Stimulated activated memory B cell treated with anti-CD40 and anti-IgM and Interleukin-4, amounts not matched to agents 10 μg/mL and 1 μg/mL and 100 μg/mL, for 72 hours (primary cell): ENCODE measurements around the gene PTGES2.

Experiments used
- ATAC-seq: fragments of 150-1000 bp; cut with Tn5 transposase; 2 replicates; pipeline ENCODE4 v1.10.0; 2021
- H3K27ac Mint-ChIP-seq: one replicate; pipeline ENCODE4 v1.8.0; 2022; ENCODE audit warnings: mild to moderate bottlenecking, mixed read lengths
- H3K27me3 Mint-ChIP-seq: one replicate; pipeline ENCODE4 v1.8.0; 2022; ENCODE audit warnings: mixed read lengths
- H3K36me3 Mint-ChIP-seq: one replicate; pipeline ENCODE4 v1.8.0; 2022; ENCODE audit warnings: mixed read lengths
- H3K4me1 Mint-ChIP-seq: one replicate; pipeline ENCODE4 v1.8.0; 2022; ENCODE audit warnings: mixed read lengths
- H3K4me3 Mint-ChIP-seq: one replicate; pipeline ENCODE4 v1.8.0; 2022; ENCODE audit warnings: mild to moderate bottlenecking, moderate library complexity, mixed read lengths
- H3K9me3 Mint-ChIP-seq: one replicate; pipeline ENCODE4 v1.8.0; 2022; ENCODE audit warnings: mixed read lengths

Gene PTGES2

DNA sequence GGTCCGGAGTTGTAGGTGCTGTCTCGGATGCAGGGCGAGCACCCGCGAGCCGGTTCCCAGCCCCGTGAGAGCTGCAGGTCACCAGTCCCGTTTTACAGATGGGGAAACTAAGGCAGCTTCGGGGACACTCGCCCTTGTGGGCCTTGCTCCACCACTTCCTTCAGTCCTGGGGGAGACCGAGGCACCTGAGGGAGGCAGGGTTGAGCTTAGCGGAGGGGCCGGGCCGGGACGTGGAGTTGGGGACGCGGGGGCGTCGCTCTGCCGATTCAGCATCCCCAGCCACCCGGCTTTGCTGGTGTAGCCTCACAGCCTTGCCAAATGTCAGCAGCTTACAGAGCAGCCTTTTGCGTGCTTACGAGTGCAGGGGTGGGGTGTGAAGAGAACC is 33.1 kb upstream of the PTGES2 start:
- Mint-ChIP-seq H3K27ac (peak overlapping the region; percentile 85), H3K4me1 (peaks cover 28% of the 10 kb centered on the region), H3K9me3 (no peaks in the 10 kb centered on the region), H3K27me3 (no peaks in the 10 kb centered on the region), H3K36me3 (peaks cover 15% of the 10 kb centered on the region), H3K4me3 (peak overlapping the region; percentile 81)
- peak; percentile 48 for ATAC-seq

DNA sequence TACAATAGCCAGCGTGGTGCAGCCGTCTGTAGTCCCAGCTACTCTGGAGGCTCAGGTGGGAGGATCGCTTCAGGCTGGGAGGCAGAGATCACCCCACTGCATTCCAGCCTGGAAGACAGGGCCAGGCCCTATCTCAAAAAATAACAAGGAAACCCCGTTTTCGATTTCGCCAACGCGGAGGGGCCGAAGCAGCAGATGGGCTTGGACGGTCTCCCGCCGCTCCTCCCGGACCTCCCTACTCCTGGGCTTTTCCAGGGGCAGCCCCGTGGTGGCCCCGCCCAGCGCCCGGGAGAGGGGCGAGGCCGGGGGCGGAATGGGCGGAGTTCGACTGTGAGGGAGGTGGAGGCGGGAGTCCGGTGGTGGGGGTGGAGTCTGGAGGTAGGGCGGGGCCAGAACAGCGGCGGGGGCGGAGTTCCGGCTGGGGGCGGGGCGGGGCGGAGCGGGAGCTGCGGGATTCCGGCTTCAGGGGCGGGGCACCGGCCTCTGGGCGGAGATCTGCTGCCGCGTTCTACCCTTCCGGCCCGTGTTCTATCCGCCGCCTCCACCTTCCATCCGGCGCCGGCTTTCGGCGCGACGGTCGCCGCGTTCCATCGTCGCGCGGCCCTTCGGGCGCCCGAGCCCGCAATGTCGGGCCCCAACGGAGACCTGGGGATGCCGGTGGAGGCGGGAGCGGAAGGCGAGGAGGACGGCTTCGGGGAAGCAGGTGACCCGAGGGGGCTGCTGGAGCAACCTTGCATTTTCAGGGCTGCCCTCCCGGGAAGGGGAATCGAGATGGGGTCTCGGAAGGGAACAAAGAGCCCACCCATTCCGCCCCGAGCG is 32.5 kb upstream of the PTGES2 start, which contains the start of gene BBLN:
BBLN (plus strand) TSS at position 482 of the 819 bp plus-strand sequence; CDS start at position 625, 143 bp downstream.
- no peaks in the 10 kb centered on the region for H3K9me3 Mint-ChIP-seq
- ATAC-seq = peak; percentile 93
- H3K27ac Mint-ChIP-seq = peak within 1 kb of the TSS; percentile 85
- no peaks in the 10 kb centered on the region for H3K27me3 Mint-ChIP-seq
- H3K36me3 Mint-ChIP-seq = peaks cover 15% of the 10 kb centered on the region
- H3K4me1 Mint-ChIP-seq = peaks cover 28% of the 10 kb centered on the region
- H3K4me3 Mint-ChIP-seq = peak within 1 kb of the TSS; percentile 81

DNA sequence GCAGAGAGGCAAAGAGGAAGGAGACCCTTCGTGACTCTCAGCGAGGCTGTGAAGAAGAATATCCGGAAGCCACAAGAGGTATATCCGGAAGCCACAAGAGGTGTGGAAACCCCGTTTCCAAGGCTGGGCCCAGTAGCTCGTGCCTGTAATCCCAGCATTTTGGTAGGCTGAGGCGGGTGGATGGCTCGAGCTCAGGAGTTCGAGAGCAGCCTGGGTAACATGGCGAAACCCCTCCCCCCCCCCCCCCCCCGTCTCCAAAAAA is 31.9 kb upstream of the PTGES2 start:
- Mint-ChIP-seq H3K27me3 (no peaks in the 10 kb centered on the region), H3K4me1 (peaks cover 28% of the 10 kb centered on the region), H3K27ac (peak overlapping the region; percentile 85), H3K4me3 (peak overlapping the region; percentile 81), H3K9me3 (no peaks in the 10 kb centered on the region), H3K36me3 (peaks cover 12% of the 10 kb centered on the region)
- peak; percentile 1 for ATAC-seq

DNA sequence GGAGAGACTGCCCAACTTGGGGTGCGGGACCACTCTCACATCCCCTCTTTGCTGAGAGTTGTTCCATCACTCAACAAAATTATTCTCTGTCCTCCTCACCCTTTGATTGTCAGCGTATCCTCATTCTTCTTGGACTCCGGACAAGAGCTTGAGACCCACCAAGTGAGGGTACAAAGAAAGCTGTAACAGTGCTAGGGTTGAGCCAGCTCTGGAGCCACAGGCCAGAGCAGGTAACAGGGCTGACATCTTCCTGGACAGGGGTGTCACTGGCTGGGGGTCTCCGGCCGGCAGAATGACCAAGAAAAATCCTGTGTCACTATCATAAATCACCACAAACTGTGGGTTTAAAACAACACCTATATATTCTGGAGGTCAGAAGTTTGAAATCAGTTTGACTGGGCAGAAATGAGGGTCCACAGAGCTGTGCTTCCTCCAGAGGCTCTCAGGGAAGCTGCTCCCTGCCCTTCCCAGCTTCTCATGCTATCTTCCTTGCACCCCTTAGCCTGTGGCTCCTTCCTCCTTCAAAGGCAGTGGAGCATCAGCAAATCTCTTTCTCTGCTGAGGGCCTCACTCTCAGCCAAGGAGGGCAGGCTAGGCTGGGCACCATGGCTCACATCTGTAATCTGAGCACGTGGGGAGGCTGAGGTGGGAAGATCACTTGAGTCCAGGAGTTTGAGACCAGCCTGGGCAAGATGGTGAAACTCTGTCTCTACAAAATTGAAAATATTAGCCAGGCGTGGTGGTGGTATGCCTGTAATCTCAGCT is 28.4 kb upstream of the PTGES2 start:
- Mint-ChIP-seq H3K9me3 (no peaks in the 10 kb centered on the region), H3K4me1 (peaks cover 12% of the 10 kb centered on the region), H3K27me3 (peaks cover 6% of the 10 kb centered on the region), H3K27ac (no peak overlapping the region), H3K36me3 (no peaks in the 10 kb centered on the region), H3K4me3 (no peak overlapping the region)
- ATAC-seq = no peak

DNA sequence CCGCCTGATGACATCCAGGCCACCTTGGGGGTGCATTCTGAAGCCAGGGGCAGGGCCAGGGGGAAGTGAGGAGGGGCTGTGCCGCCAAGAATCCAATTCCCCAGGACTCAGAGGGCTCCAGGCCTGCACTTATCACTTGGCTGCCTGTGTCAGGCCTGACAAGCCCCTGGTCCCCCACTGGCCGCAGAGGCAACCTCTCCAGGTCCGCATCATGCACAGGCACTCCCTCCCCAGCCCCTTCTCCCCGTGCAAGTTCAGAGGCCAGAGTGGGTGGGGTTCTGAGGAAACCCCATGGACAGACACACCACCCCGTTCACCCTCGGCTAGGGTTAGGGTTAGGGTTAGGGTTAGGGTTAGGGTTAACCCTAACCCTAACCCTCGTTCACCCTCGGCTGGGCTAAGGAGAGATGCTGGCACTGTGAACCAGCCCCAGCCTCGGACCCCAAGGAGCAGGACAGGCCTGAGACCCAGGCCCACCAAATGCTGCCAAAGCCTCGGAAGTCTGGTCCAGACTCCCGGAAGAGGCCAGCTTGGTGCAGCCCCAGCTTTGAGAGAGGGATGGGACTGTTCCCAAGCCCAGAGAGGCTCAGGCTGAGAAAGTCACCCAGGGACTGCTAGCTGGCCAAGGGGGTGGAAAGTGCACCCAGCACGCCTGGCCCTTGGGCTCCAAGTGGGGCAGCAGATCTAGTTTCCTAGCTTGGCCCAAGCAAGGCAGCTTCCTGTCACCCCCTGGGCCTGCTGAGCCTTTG is 26.6 kb upstream of the PTGES2 start:
- no peak for ATAC-seq
- no peak overlapping the region for H3K27ac Mint-ChIP-seq
- H3K4me1 Mint-ChIP-seq = peaks cover 6% of the 10 kb centered on the region
- no peaks in the 10 kb centered on the region for H3K36me3 Mint-ChIP-seq
- peaks cover 12% of the 10 kb centered on the region for H3K27me3 Mint-ChIP-seq
- H3K4me3 Mint-ChIP-seq = no peak overlapping the region
- no peaks in the 10 kb centered on the region for H3K9me3 Mint-ChIP-seq

DNA sequence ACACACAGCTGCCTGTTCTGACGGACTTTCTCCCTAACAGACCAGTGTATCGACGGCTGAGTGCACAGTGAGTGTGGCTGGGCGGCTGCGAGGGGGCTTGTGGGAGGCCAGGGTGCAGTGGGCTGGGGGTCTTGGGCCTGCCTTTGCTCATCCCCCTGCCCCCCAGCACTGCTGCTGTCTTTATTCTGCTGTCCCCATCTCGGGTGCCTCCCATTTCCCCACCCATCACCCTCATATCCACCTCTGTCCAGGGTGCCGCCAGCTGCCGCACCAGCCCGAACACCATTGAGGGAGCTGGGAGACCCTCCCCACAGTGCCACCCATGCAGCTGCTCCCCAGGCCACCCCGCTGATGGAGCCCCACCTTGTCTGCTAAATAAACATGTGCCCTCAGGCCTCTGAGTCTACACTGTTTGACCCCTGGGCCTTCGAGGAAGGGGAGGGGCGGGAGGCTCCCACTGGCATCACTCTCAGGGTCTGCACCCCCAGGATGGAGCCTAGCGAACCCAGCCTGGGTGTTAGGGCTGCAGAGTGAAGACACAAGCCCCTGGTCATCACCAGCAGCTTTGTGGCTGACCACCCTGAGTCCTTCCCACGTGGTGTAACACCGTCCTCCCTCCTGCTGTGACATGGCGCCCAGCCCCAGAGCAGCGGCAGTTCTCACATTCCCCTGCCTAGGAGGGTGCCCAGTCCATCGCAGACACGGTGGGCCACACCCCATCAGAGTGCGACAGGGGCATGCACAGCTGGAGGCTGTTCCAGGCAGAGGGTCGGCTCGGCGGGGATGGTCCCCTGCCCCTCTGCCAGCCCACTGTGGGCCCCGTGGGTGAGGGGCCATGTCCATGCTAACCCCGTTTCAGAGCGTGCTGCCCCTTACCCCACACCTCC is 25.8 kb upstream of the PTGES2 start:
- no peak overlapping the region for H3K27ac Mint-ChIP-seq
- H3K36me3 Mint-ChIP-seq = no peaks in the 10 kb centered on the region
- H3K9me3 Mint-ChIP-seq = no peaks in the 10 kb centered on the region
- no peak overlapping the region for H3K4me3 Mint-ChIP-seq
- H3K4me1 Mint-ChIP-seq = peaks cover 5% of the 10 kb centered on the region
- peaks cover 12% of the 10 kb centered on the region for H3K27me3 Mint-ChIP-seq
- no peak for ATAC-seq

DNA sequence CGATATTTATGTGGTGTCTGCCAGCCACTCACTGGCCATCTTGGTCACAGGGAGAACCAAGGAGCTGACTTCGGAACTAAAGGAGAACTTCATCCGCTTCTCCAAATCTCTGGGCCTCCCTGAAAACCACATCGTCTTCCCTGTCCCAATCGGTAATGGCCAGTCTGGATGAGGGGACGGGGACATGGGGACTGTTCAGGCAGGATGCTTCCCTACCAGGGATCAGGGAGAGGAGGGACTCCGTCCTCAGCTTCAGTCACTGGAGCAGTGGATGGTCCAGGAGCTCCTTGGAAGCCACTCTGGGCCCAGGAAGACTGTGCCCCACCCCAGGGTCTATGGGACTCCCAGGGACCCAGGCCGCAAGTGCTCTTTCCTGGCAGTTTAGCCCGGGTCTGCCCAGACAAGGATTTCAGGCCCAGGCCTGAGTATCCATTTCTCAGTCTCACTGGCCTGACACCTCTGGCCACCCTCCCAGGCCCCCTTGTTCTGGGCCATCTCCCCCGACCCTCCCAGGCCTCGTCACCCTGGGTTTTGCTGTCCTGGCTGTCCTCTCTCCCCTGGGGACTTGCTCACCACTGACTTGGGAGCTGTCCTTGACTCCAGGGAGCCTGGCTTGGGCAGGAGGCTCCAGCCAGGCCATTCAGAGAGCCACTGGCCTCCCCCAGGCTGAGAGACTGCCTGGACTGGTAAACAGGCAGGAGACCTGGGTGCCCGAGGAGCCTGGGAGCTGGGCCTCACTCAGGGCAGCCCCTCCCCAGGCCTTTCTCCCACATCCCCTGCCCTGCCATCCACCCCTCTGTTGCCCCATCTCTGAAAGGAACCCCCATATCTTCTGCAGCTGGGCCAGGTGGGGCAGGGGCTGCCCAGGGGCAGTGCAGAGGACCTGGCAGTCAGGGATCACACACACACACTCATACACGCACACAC is 24.9 kb upstream of the PTGES2 start:
- Mint-ChIP-seq H3K4me3 (no peak overlapping the region), H3K4me1 (peaks cover 5% of the 10 kb centered on the region), H3K27me3 (peaks cover 12% of the 10 kb centered on the region), H3K9me3 (no peaks in the 10 kb centered on the region), H3K27ac (no peak overlapping the region), H3K36me3 (no peaks in the 10 kb centered on the region)
- no peak for ATAC-seq

DNA sequence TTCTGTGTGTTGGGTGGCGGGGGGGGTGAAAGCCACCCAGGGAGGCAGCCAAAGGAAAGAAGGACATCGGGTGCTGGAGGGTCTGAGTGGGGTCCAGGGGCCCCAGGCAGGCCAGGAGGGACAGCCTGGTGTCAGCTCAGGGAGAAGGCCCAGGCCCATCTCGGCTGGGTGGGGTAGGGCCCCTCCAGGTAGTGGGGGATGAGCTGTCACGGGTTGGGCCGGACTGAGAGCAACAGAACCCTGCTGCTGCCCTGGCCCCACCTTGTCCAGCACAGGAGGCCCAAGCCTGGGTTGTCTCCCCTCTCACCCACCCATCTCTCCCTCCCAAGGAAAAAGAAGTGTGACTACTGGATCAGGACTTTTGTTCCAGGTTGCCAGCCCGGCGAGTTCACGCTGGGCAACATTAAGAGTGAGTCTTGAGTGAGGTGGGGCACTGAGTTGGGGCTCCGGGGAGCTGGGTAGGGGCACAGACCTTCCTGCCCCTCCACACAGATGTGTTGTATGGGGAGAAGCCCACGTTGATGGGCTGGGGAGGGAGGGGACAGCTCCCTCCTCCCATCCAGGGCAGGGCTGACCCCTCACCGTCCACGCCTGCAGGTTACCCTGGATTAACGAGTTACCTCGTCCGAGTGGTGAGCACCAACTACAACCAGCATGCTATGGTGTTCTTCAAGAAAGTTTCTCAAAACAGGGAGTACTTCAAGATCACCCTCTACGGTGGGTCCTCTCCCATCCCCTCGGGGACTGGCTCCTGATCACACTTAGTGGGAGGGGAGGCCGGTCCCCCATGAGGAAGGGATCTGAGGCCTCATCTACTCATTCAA is 24.0 kb upstream of the PTGES2 start:
- peaks cover 5% of the 10 kb centered on the region for H3K4me1 Mint-ChIP-seq
- ATAC-seq = no peak
- H3K27ac Mint-ChIP-seq = no peak overlapping the region
- no peaks in the 10 kb centered on the region for H3K9me3 Mint-ChIP-seq
- no peaks in the 10 kb centered on the region for H3K36me3 Mint-ChIP-seq
- no peak overlapping the region for H3K4me3 Mint-ChIP-seq
- peaks cover 12% of the 10 kb centered on the region for H3K27me3 Mint-ChIP-seq

DNA sequence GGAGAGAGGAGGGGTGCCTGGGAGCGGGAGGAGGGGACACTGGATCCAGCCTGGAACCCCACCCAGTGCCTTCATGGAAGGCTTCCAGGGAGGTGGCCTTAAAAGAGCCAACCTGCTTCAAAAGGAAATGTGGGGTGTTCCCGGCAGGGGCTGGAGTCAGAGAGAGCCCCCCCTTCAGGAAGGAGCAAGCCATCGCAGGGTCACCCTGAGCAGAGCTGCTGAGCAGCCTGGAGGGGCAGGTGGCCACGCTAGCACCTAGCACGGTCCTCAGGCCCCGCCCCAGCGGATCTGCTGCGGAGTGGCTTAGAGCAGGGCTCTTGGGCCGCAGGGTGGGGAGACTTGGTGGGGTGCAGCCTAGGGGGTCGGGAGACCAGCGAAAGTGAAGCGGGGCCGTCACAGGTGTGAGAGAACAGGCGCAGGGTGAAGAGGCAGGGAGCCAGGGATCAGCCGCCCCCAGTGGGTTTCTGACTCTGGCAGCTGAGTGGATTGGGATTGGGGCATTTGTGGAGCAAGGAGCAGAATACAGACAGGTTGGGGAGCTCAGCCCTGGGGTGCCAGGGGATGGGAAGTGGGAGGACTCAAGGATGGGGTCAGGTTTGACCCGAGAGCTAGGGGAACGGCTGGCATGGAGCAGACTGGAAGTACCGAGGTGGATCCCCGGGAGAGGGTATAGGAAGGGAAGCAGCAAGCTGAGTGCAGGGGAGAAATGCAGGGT is 23.2 kb upstream of the PTGES2 start:
- Mint-ChIP-seq H3K9me3 (no peaks in the 10 kb centered on the region), H3K36me3 (no peaks in the 10 kb centered on the region), H3K27ac (peak overlapping the region; percentile 4), H3K4me1 (peaks cover 5% of the 10 kb centered on the region), H3K27me3 (peaks cover 12% of the 10 kb centered on the region), H3K4me3 (no peak overlapping the region)
- ATAC-seq = peak; percentile 15

DNA sequence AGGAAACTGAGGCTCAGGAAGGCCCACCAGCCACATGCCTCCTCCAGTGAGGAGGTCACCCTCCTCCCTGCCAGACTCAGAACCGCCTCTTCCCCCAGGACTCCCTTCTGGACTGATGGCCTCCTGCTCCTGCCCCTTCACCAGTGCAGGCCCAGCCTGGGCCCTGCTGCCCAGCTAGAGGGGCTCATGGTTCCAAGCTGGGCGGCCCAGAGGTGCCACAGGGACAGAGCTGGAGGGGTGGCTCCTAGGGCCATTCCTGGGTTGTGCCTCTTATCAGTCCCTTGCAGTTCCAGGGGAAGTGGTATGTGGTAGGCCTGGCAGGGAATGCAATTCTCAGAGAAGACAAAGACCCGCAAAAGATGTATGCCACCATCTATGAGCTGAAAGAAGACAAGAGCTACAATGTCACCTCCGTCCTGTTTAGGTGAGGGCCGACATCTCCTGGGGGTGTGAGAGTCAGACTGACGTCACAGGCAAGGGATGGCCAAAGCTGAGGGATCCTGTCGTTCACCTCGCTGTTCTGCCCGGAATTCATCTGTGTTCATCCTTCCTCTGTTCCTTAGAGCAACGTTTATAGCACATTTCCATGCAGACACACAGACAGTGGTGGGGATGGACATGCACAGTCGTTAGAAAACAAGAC is 22.5 kb upstream of the PTGES2 start:
- ATAC-seq = no peak
- Mint-ChIP-seq H3K4me1 (peaks cover 5% of the 10 kb centered on the region), H3K4me3 (no peak overlapping the region), H3K27me3 (peaks cover 12% of the 10 kb centered on the region), H3K27ac (no peak overlapping the region), H3K36me3 (no peaks in the 10 kb centered on the region), H3K9me3 (no peaks in the 10 kb centered on the region)

DNA sequence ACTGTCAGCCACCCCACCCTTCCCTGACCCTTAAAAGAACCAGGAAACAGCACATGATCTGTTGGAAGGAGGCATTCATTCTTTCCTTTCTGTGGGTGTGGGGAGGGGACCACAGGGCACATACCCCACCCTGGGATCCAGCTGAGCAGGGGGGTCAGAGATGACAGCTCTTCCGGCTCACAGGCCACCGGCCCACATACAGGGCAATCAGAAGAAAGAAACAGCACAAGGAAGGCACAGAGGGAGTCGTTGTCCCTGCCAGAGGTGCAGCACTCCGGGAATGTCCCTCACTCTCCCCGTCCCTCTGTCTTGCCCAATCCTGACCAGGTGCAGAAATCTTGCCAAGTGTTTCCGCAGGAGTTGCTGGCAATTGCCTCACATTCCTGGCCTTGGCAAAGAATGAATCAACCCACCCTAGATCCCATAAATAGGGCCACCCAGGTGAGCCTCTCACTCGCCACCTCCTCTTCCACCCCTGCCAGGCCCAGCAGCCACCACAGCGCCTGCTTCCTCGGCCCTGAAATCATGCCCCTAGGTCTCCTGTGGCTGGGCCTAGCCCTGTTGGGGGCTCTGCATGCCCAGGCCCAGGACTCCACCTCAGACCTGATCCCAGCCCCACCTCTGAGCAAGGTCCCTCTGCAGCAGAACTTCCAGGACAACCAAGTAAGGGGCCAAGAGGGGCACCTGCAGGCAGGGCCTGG is 21.6 kb upstream of the PTGES2 start, which contains the start of gene LCN2:
LCN2 (plus strand) TSS at position 453 of the 701 bp plus-strand sequence; CDS start at position 526, 73 bp downstream.
- ATAC-seq = no peak

DNA sequence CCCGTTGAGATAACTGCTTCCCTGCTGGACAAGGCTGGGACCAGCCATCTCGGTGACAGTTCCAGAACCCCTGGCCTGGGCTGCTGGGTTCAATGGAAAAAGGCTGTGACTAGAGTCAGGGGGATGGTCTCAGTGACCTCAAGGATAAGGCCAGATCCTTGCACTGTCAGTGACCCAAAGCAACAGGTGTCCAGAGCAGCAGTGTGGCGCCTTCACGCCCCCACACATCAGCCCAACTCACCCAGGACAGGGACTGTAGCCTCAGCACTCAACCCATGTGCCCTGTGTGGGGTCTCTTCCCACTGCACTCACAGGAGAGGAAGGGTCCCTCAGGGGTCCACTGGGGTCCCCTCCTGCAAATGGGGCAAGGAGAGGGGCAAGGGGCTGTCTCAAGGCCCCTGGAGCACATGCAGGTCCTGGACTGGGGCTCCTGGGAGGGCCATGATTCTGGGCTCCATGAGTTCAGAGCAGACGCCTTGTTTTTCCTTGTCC is 21.0 kb upstream of the PTGES2 start:
- Mint-ChIP-seq H3K36me3 (no peaks in the 10 kb centered on the region), H3K27me3 (peaks cover 16% of the 10 kb centered on the region), H3K9me3 (no peaks in the 10 kb centered on the region), H3K27ac (no peak overlapping the region), H3K4me1 (peaks cover 8% of the 10 kb centered on the region), H3K4me3 (no peak overlapping the region)
- no peak for ATAC-seq

More for the DNA sequence above, 21.6 kb upstream of the PTGES2 start, which contains the start of gene LCN2:
- peaks cover 12% of the 10 kb centered on the region for H3K27me3 Mint-ChIP-seq
- H3K4me3 Mint-ChIP-seq = no peak within 1 kb of the TSS
- no peak within 1 kb of the TSS for H3K27ac Mint-ChIP-seq
- peaks cover 5% of the 10 kb centered on the region for H3K4me1 Mint-ChIP-seq
- no peaks in the 10 kb centered on the region for H3K9me3 Mint-ChIP-seq
- no peaks in the 10 kb centered on the region for H3K36me3 Mint-ChIP-seq
